H1 (cell line): ENCODE data around the gene PLP2. TPM values are rescaled to one million over a fixed set of nuclear protein-coding genes. Genes with fewer than 3 reads are reported as not detected.

Experiments used
- CHD7 ChIP-seq: fragments of 300-600 bp; sonication (generic); IDR thresholded peaks from 2 replicates; pipeline ENCODE4 v1.7.1; 2012; ENCODE audit warnings: low read length, moderate library complexity, mild to moderate bottlenecking, inconsistent platforms; ENCODE audit not compliant: insufficient replicate concordance
- RFX5 ChIP-seq: IDR thresholded peaks from 2 replicates; pipeline ENCODE4 v1.6.1; 2011; ENCODE audit warnings: low read depth, low read length, improper control_type of control experiment, borderline replicate concordance
- TCF12 ChIP-seq: IDR thresholded peaks from 2 replicates; pipeline ENCODE4 v1.6.1; 2011; ENCODE audit warnings: low read depth, mild to moderate bottlenecking, low read length
- polyA plus RNA-seq, 7 experiments: library from polyadenylated mRNA; depleted of rRNA in 3 of 7; stranded (reverse) in 5 of 7; unstranded in 2 of 7; fragments of >200 nt in 5 of 7; fragments of 200-250 nt in 2 of 7; gene quantifications; 1 replicate in 5 of 7; 2 replicates in 1 of 7; 4 replicates in 1 of 7; pipeline versions ENCODE4 v1.2.1 to v1.2.3, GENCODE V29; 2011 to 2013; ENCODE audit warnings: missing spikeins in 2 of 7, mixed read lengths in 2 of 7
- total RNA-seq: library from RNA; stranded (reverse); fragmentation: NEBNext Ultra II Directional; extraction: Animal tissue kit (Norgen Biotek cat#: 25700); gene quantifications from 2 replicates; pipeline ENCODE4 v1.2.1, GENCODE V29; 2021

PLP2 gene
- total and polyA plus RNA-seq, 2 of the 8 experiments (the other 6 are each of a cell fraction or from before 2014, with no cell fraction given), result 10.3 to 23.4 TPM

GRCh38 chrX:49163555-49164419 is 7.9 kb upstream of the PLP2 start (continued):
- TF ChIP-seq CHD7, result no peak
- TF ChIP-seq RFX5, result no peak
- TF ChIP-seq TCF12, result no peak
